ENCODE measurements around the gene CDKL4. TPM values are rescaled to one million over a fixed set of nuclear protein-coding genes. Genes with fewer than 3 reads are reported as not detected.
"Not testable (repeated sequence)": the region's sequence is repeated elsewhere in the genome, so short reads cannot be mapped to it uniquely, and the experiment has no call there.

The CDKL4 gene
- total and polyA plus RNA-seq, 12 donors = 0.16 to 3.9 (median 1.5) TPM

DNA sequence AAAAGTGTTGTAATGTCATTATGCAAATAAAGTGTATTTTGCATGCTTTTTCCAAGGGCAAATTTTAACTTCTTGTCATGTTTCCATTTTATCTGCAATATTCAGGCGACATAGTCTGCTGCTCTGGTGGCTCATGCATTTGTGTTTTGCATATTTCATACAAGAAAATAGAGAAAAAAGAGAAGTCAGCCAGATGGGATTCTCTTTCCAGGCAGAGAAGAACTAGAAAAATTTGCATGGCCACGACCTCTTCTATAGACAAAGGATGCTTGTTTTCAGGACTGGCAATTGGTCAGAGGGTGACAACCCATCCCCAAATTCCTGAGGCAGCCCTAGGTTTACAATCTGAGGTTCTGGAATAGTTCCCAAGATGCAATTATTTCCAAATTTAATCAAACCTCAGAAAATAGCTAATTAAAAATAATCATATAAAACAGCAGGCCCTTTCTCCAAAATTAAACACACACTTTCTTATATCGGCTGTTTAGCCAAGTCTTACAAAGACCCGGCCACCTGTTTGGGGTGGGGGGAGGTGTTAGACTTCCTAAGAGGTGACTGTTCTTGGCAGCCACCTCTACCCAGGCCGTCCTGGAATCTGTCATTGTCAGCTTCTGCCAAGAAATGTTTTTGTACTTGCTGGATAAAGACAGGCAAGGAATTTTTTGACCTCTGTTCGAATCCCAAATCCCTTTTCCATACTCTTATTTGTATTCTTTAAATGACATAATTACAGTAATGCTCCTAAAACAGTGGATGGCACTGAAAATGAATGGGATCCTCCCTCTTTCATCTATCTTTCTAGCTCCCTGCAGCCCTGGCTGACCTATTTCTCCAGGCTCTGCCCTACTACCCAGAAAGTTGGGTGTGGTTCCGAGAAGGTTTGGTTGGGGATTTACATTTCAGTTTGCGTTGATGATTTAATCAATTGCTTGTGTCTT lies 102.2 kb downstream of the CDKL4 start:
- H3K27ac ChIP-seq = no peak overlapping the region
- 48 to 57% (median 52%) methylated on average over 8 of the region's 8 CpGs for WGBS, 4 donors

DNA sequence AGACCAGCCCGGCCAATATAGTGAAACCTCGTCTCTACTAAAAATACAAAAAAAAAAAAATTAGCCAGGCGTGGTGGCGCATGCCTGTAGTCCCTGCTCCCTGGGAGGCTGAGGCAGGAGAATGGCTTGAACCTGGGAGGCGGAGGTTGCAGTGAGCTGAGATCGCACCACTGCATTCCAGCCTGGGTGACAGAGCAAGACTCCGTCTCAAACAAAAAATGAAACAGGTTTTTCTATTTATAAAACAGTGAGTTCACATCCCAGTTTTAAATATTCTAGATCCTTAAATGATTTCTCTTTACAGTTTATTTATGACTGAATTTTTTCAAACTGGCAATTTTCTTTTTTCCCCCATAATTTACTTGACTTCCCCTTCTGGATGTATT lies 102.8 kb downstream of the CDKL4 start:
- 81 to 93% (median 89%) methylated on average over 7 of the region's 7 CpGs for WGBS, 4 donors
- H3K27me3 ChIP-seq; H3K36me3 ChIP-seq (replicated peaks in 1 of 2); H3K9me3 ChIP-seq (replicated peaks in 1 of 3); intact Hi-C loops (cut with DNase I); H3K4me3 ChIP-seq; H3K27ac ChIP-seq; DNase-seq: not testable (repeated sequence)
- peaks cover 19 to 25% of the 10 kb centered on the region in 2 donors for H3K4me1 ChIP-seq (replicated peaks in 1 of 2)

More for the DNA sequence above, 102.2 kb downstream of the CDKL4 start:
- peaks cover 19 to 25% of the 10 kb centered on the region in 2 donors for H3K4me1 ChIP-seq (replicated peaks in 1 of 2)
- H3K4me3 ChIP-seq = no peak overlapping the region
- H3K27me3 ChIP-seq = no peaks in the 10 kb centered on the region
- intact Hi-C loops (cut with DNase I) = no loop called here
- H3K9me3 ChIP-seq (replicated peaks in 1 of 3) = no peaks in the 10 kb centered on the region
- no peak for DNase-seq
- H3K36me3 ChIP-seq (replicated peaks in 1 of 2) = no peaks in the 10 kb centered on the region
- no peak for TF ChIP-seq POLR2A (IDR thresholded peaks at IDR 0.05)
- TF ChIP-seq, protein P1, sequence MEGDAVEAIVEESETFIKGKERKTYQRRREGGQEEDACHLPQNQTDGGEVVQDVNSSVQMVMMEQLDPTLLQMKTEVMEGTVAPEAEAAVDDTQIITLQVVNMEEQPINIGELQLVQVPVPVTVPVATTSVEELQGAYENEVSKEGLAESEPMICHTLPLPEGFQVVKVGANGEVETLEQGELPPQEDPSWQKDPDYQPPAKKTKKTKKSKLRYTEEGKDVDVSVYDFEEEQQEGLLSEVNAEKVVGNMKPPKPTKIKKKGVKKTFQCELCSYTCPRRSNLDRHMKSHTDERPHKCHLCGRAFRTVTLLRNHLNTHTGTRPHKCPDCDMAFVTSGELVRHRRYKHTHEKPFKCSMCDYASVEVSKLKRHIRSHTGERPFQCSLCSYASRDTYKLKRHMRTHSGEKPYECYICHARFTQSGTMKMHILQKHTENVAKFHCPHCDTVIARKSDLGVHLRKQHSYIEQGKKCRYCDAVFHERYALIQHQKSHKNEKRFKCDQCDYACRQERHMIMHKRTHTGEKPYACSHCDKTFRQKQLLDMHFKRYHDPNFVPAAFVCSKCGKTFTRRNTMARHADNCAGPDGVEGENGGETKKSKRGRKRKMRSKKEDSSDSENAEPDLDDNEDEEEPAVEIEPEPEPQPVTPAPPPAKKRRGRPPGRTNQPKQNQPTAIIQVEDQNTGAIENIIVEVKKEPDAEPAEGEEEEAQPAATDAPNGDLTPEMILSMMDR (IDR thresholded peaks at IDR 0.05) = no peak

DNA sequence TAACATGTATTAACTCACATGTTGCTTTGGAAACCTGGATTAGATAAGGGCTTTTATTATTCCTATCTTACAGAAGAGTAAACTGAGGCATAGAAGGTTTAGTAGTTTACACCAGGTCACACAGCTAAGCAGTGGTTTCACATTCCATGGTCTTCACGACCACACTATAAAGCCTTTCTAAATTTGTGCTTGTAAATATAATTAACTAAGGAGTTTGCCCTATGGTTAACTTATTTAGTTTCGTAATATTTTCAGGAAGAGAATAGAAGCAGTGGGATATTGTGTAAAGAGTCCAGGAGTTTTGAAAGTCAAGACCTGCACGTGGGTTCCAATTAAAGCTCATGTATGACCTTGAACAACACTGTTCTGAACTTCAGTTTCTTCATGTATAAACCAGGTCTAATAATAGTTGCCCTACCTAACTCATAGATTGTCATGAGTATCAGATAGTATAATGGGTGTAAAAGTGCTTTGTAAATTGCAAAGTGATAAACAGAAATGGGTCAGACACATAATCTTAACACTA lies 103.4 kb downstream of the CDKL4 start:
- no peak overlapping the region for H3K4me3 ChIP-seq
- no peak for TF ChIP-seq POLR2A (IDR thresholded peaks at IDR 0.05)
- TF ChIP-seq, protein P1 (IDR thresholded peaks at IDR 0.05) = no peak
- peaks cover 19 to 25% of the 10 kb centered on the region in 2 donors for H3K4me1 ChIP-seq (replicated peaks in 1 of 2)
- H3K27ac ChIP-seq = no peak overlapping the region
- DNase-seq = no peak
- H3K9me3 ChIP-seq (replicated peaks in 1 of 3) = no peaks in the 10 kb centered on the region
- 43 to 64% (median 50%) methylated on average over 3 of the region's 3 CpGs for WGBS, 4 donors
- intact Hi-C loops (cut with DNase I) = no loop called here
- no peaks in the 10 kb centered on the region for H3K27me3 ChIP-seq
- H3K36me3 ChIP-seq (replicated peaks in 1 of 2) = no peaks in the 10 kb centered on the region

DNA sequence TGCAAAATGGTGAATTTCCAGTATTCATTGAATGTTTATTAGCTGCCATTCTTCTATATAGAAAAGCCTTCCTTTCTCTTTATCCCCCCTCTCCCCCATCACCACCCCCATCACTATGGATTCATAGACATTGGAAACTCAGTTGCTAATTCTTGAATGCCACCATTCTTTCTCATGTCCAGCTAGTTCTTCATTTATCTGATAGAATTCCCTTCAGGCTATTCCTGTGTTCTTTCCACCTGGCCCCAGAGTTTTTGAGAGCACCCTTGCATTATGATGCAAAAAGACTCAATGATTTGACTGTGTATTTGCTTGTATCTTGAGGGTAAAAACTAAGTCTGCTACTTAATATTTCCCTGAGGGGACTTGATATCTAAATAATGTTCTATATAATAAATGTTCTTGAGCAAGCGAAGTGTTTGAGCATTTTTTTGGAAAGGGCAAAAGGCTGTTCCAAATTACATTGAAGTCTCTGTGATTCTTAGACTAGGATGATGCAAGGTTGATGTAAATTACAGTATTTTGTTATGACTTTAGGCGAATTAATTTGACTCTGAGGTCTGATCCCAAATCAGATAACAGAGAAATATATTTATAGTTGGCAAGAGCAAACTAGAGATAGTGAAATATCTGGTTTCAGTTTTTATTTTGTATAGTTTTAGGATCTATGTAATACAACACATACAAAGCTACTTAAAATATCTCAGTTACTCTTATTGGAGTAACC lies 104.1 kb downstream of the CDKL4 start:
- Histone ChIP-seq H3K27me3 (no peaks in the 10 kb centered on the region), H3K27ac (no peak overlapping the region), H3K4me3 (no peak overlapping the region), H3K36me3 (replicated peaks in 1 of 2) (no peaks in the 10 kb centered on the region), H3K4me1 (replicated peaks in 1 of 2) (peaks cover 19 to 25% of the 10 kb centered on the region in 2 donors), H3K9me3 (replicated peaks in 1 of 3) (no peaks in the 10 kb centered on the region)
- 40 to 58% (median 43%) methylated on average over 2 of the region's 2 CpGs for WGBS, 4 donors
- DNase-seq = no peak
- intact Hi-C loops (cut with DNase I) = no loop called here
- TF ChIP-seq, protein P1 (IDR thresholded peaks at IDR 0.05) = no peak
- no peak for TF ChIP-seq POLR2A (IDR thresholded peaks at IDR 0.05)
